ENCODE data around the gene SPI1. TPM values are rescaled to one million over a fixed set of nuclear protein-coding genes. Genes with fewer than 3 reads are reported as not detected.

The SPI1 gene
- total RNA-seq, 1 experiment from 2014 or later: not detected

- Histone ChIP-seq H3K9ac (ENCODE audit: extremely low read depth, insufficient read length, low read length) (no peak overlapping the region), H2AFZ (ENCODE audit: low read length) (no peak overlapping the region), H4K20me1 (ENCODE audit: control insufficient read depth, insufficient read depth, insufficient read length) (no peaks in the 10 kb centered on the region), H4K91ac (ENCODE audit: insufficient read length, low read depth, low read length) (no peak overlapping the region), H3K18ac (ENCODE audit: insufficient read length, low read depth, low read length) (no peak overlapping the region), H3K4me1 (ENCODE audit: insufficient read depth, low read length) (no peaks in the 10 kb centered on the region), H3K23me2 (ENCODE audit: insufficient read length, low read depth, low read length, poor library complexity, severe bottlenecking) (no peaks in the 10 kb centered on the region), H2BK12ac (ENCODE audit: insufficient read length, low read depth, low read length) (no peak overlapping the region), H2BK120ac (ENCODE audit: low read depth, low read length, poor library complexity, severe bottlenecking) (no peak overlapping the region), H3K14ac (ENCODE audit: insufficient read depth, low read length) (no peak overlapping the region), H3K4me2 (ENCODE audit: insufficient read depth, insufficient read length, low read length) (no peak overlapping the region), H4K5ac (ENCODE audit: insufficient read length, low read depth, low read length) (no peak overlapping the region), H3K79me1 (ENCODE audit: insufficient read depth, low read depth, low read length, poor library complexity, severe bottlenecking) (no peaks in the 10 kb centered on the region), H3K27me3 (ENCODE audit: insufficient read depth, low read length) (no peaks in the 10 kb centered on the region), H3K4ac (ENCODE audit: low read depth, low read length) (no peak overlapping the region), H2BK5ac (ENCODE audit: insufficient read length, low read length) (no peak overlapping the region), H3K23ac (ENCODE audit: insufficient read length, low read depth, low read length) (no peak overlapping the region), H3T11ph (ENCODE audit: low read length) (no peak overlapping the region), H3K27ac (ENCODE audit: insufficient read length, low read depth, low read length) (no peak overlapping the region), H4K8ac (replicated peaks; ENCODE audit: insufficient read length, low read depth, low read length) (no peak overlapping the region), H2BK15ac (ENCODE audit: low read depth, low read length) (no peak overlapping the region), H2BK20ac (ENCODE audit: low read depth, low read length, poor library complexity, severe bottlenecking) (no peak overlapping the region), H3K79me2 (ENCODE audit: insufficient read depth, low read length) (no peaks in the 10 kb centered on the region), H2AK5ac (ENCODE audit: insufficient read length, low read length) (no peak overlapping the region), H3K56ac (ENCODE audit: insufficient read length, low read depth, low read length) (no peak overlapping the region), H3K9me3 (ENCODE audit: control insufficient read depth, low read depth, low read length) (no peaks in the 10 kb centered on the region)
- Mint-ChIP-seq H3K36me3 (ENCODE audit: insufficient read depth in 1 of 3, low read depth in 3 of 3) (no peaks in the 10 kb centered on the region), H3K9me3 (no peaks in the 10 kb centered on the region), H3K4me1 (no peaks in the 10 kb centered on the region; a peak in 1 of 4 replicates), H3K27me3 (ENCODE audit: low read depth) (peaks cover 5% of the 10 kb centered on the region), H3K27ac (no peak overlapping the region), H3K4me3 (no peak overlapping the region)
- WGBS (ENCODE audit: extremely low coverage, insufficient read length, low lambda C conversion rate): no CpG with 5 or more reads among the region's 4 CpGs
- no peak for DNase-seq
- TF ChIP-seq CTCF (conservative IDR thresholded peaks at IDR 0.05): no peak
Observed at GRCh38 chr11:47384498-47384897, 6.2 kb upstream of the SPI1 start.
